Naive thymus-derived CD8-positive, alpha-beta T cell (primary cell): Measurements from ENCODE around the gene DKKL1. TPM values are rescaled to one million over a fixed set of nuclear protein-coding genes. Genes with fewer than 3 reads are reported as not detected.

Source experiments
- ATAC-seq, 2 donors: fragments of 150-1000 bp; cut with Tn5 transposase in 1 of 2; sonication (Bioruptor Pico), chemical (Tn5 transposase) in 1 of 2; 1 replicate in 1 of 2; 2 replicates in 1 of 2; pipeline ENCODE4 v1.10.0; 2021; ENCODE audit warnings: mild to moderate bottlenecking in 2 of 2, moderate library complexity in 2 of 2
- POLR2A ChIA-PET: fragments of 350-600 bp; sonication (Branson Sonifier 250); formaldehyde crosslinking; loops from one replicate; lab custom pipeline; 2021; ENCODE audit warnings: antibody characterized with exemption; lab: Charles Lee
- DNase-seq, 10 donors: peaks; one replicate each; pipeline versions ENCODE4 v3.0.0 to v3.0.0-alpha.2; 2020 to 2022
- H3K27ac Mint-ChIP-seq, 10 donors: one replicate each; pipeline ENCODE4 v1.8.0; 2020 to 2022; ENCODE audit warnings: mild to moderate bottlenecking in 10 of 10, mixed read lengths in 10 of 10, moderate library complexity in 4 of 10, inconsistent platforms in 1 of 10
- H3K27me3 Mint-ChIP-seq, 5 donors: one replicate each; pipeline ENCODE4 v1.8.0; 2021 to 2022; ENCODE audit warnings: mixed read lengths in 5 of 5
- H3K36me3 Mint-ChIP-seq, 3 donors: one replicate each; pipeline ENCODE4 v1.8.0; 2020 to 2022; ENCODE audit warnings: mixed read lengths in 3 of 3, mild to moderate bottlenecking in 2 of 3, inconsistent platforms in 1 of 3
- H3K4me1 Mint-ChIP-seq, 4 donors: one replicate each; pipeline ENCODE4 v1.8.0; 2021 to 2022; ENCODE audit warnings: mixed read lengths in 4 of 4
- H3K4me3 Mint-ChIP-seq, 10 donors: one replicate each; pipeline ENCODE4 v1.8.0; 2020 to 2022; ENCODE audit warnings: mild to moderate bottlenecking in 10 of 10, mixed read lengths in 10 of 10, moderate library complexity in 6 of 10, inconsistent platforms in 1 of 10
- H3K9me3 Mint-ChIP-seq, 9 donors: one replicate each; pipeline ENCODE4 v1.8.0; 2020 to 2022; ENCODE audit warnings: mixed read lengths in 9 of 9, mild to moderate bottlenecking in 3 of 9, inconsistent platforms in 1 of 9, moderate library complexity in 1 of 9
- polyA plus RNA-seq, 3 donors: library from polyadenylated mRNA; unstranded; fragments of 300-500 nt; fragmentation: Illumina TruSeq; gene quantifications; one replicate each; pipeline ENCODE4 v1.2.3, GENCODE V29; 2021
- total RNA-seq, 8 experiments: library from RNA in 2 of 8; stranded (reverse) in 2 of 8; gene quantifications; one replicate each; pipeline ENCODE4 v1.2.3 and lab custom pipeline; 2021 to 2026

Gene DKKL1
- total and polyA plus RNA-seq, 5 experiments from 2014 or later, result not detected

DNA sequence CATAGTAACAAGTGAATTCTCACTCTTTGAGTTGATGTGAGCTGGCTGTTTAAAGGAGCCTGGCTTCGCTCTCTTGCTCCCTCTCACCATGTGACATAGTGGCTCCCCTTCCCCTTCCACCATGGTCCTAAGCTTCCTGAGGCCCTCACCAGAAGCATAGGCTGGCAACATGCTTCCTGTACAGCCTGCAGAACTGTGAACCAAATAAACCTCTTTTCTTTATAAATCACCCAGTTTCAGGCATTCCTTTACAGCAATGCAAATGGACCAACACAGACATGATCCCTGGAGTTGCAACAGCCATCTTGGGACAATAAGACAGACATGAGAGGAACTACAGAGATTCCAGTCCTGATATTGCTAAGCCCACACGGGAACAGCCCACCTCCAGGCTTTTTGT is 14.1 kb upstream of the DKKL1 start:
- H3K4me3 Mint-ChIP-seq, result no peak overlapping the region
- POLR2A ChIA-PET, result interaction anchor here (0.7 to 1.3 kb wide), 3 partner anchors 16 to 511 kb away, joined by 3 to 5 read pairs (median 4); no protein-coding TSS in a partner anchor
- DNase-seq (no peak), ATAC-seq (no peak)
- peaks cover 0 to 15% (median 9%) of the 10 kb centered on the region in 4 donors for H3K4me1 Mint-ChIP-seq
- H3K27ac Mint-ChIP-seq, result no peak overlapping the region
- H3K36me3 Mint-ChIP-seq, result no peaks in the 10 kb centered on the region
- peaks cover 0 to 12% (median 2%) of the 10 kb centered on the region in 5 donors for H3K27me3 Mint-ChIP-seq
- no peaks in the 10 kb centered on the region for H3K9me3 Mint-ChIP-seq

DNA sequence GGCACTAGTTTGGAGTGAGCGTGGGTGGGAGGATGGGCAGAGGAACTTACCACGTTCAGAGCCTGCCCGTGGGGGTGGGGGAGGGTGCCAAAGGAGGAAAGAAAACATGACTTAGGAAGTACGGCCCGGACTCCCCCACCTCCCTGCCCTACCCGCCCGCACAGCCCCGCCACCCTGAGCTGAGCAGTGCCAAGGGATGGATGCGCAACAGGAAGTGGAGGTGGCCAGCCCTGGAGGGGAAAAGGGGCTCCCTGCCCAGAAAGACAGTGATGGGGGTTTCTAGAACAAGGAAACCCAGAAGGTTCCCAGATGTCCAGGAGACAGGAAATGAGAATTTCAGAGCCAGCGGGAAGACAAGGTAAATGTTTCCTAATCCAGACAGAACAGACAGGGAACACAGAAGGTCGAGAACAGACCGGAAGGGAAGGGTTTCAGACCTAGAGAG is 7.7 kb upstream of the DKKL1 start:
- H3K36me3 Mint-ChIP-seq, result no peaks in the 10 kb centered on the region
- peaks cover 16 to 28% (median 20%) of the 10 kb centered on the region in 4 donors for H3K4me1 Mint-ChIP-seq
- H3K27me3 Mint-ChIP-seq, result peaks cover 4 to 40% (median 11%) of the 10 kb centered on the region in 5 donors
- ATAC-seq, result no peak
- POLR2A ChIA-PET, result interaction anchor here (0.6 kb wide), 1 partner anchor 19 kb away, joined by 3 read pairs; no protein-coding TSS in a partner anchor
- no peak overlapping the region for H3K27ac Mint-ChIP-seq
- no peak for DNase-seq
- H3K9me3 Mint-ChIP-seq, result no peaks in the 10 kb centered on the region
- H3K4me3 Mint-ChIP-seq, result peak overlapping the region in 1 of 10 donors; percentile 54

DNA sequence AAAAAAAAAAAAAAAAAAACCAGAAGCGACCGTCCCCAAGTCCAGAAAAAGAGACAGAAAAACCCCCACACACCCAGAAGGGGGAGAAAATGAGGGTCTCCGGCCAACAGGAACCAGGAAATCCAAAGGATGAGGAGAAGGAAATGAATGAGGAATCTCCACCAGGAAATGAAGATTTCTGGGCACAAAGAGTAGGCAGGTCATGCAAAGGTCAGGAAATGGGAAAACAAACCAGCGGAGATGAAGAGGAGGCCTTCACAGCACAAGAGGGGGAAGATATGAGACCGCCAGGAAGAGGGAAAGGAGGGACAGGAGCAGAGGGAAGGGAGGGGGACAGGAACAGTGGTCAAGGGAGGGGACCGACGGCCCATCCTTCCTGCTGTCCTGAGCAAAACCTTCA is 7.3 kb upstream of the DKKL1 start:
- no peak overlapping the region for H3K27ac Mint-ChIP-seq
- no peak for DNase-seq
- H3K27me3 Mint-ChIP-seq, result peaks cover 4 to 40% (median 11%) of the 10 kb centered on the region in 5 donors

GRCh38 chr19:49357186-49357585 is 6.5 kb upstream of the DKKL1 start:
- Mint-ChIP-seq H3K9me3 (no peaks in the 10 kb centered on the region), H3K27ac (no peak overlapping the region), H3K36me3 (no peaks in the 10 kb centered on the region), H3K4me1 (peaks cover 19 to 31% (median 27%) of the 10 kb centered on the region in 4 donors), H3K4me3 (no peak overlapping the region), H3K27me3 (peaks cover 4 to 40% (median 11%) of the 10 kb centered on the region in 5 donors)
- POLR2A ChIA-PET, result interaction anchor here (0.6 to 1.0 kb wide), 2 partner anchors 9 to 10 kb away, joined by 3 to 9 read pairs; no protein-coding TSS in a partner anchor
- ATAC-seq (no peak), DNase-seq (no peak)

More for the DNA sequence above, 7.3 kb upstream of the DKKL1 start:
- no peak for ATAC-seq
- no peaks in the 10 kb centered on the region for H3K36me3 Mint-ChIP-seq
- peak overlapping the region in 1 of 10 donors; percentile 6 for H3K4me3 Mint-ChIP-seq
- peaks cover 19 to 31% (median 22%) of the 10 kb centered on the region in 4 donors for H3K4me1 Mint-ChIP-seq
- POLR2A ChIA-PET, result interaction anchor here (0.6 kb wide), 1 partner anchor 18 kb away, joined by 3 read pairs; no protein-coding TSS in a partner anchor
- H3K9me3 Mint-ChIP-seq, result no peaks in the 10 kb centered on the region

DNA sequence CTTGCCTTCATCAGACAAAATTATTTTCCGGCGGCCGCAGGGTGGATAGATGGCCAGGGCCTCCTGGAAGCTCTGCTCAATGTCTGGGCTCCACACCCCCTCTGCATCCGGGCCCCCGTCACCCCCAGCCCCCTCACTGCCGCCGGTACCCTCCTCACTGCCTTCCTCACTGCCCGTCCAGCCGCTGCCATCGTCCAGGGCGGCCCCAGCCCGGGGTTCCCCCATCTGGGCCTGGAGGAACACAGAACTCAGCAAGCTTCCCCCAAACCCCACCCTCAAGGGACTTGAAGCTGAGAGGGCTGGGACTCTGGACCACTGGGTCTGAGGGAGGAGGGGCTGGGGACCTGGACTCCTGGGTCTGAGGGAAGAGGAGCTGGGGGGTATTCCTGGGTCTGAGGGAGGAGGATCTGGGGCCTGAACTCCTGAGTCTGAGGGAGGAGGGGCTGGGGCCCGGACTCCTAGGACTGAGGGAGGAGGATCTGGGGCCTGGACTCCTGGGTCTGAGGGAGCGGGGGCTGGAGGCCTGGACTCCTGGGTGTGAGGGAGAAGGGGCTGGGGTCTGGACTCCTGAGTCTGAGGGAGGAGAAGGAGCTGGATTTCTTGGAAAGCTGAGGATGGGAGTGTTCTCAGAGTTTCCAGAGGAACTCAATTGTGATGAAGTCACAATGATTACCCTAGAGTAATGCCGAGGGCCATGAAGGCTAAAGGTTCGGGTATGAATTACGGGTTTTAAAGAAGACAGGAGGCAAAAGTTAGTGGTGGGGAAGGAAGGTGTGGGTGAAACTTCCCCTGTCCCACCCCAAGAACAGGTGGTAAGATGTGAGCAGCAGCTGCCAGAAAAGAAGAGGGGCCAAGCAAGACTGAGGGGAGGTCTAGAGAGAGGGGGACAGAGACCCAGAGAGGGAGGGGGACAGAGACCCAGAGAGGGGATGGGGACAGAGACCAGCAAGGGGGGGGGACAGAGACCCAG is 3.5 kb upstream of the DKKL1 start:
- ATAC-seq, result peak in 1 of 2 donors; percentile 15
- Mint-ChIP-seq H3K4me1 (peaks cover 15 to 34% (median 30%) of the 10 kb centered on the region in 4 donors), H3K36me3 (no peaks in the 10 kb centered on the region), H3K9me3 (no peaks in the 10 kb centered on the region), H3K4me3 (peak overlapping the region in 8 of 10 donors; percentile 25 to 73 (median 46)), H3K27ac (peak overlapping the region in 6 of 10 donors; percentile 17 to 77 (median 55)), H3K27me3 (peaks cover 4 to 31% (median 10%) of the 10 kb centered on the region in 5 donors)
- POLR2A ChIA-PET, result interaction anchor here (1.3 kb wide), 1 partner anchor 10 kb away, joined by 3 read pairs; no protein-coding TSS in a partner anchor
- DNase-seq, result no peak

GRCh38 chr19:49361438-49362047 is 2.1 kb upstream of the DKKL1 start:
- DNase-seq (peak in 1 of 10 donors; percentile 13), ATAC-seq (peak in 1 of 2 donors; percentile 2)
- Mint-ChIP-seq H3K27ac (peak overlapping the region in 2 of 10 donors; percentile 4 to 60), H3K4me3 (peak overlapping the region in 9 of 10 donors; percentile 4 to 77 (median 61)), H3K9me3 (no peaks in the 10 kb centered on the region), H3K36me3 (no peaks in the 10 kb centered on the region), H3K4me1 (peaks cover under 1 to 25% (median 20%) of the 10 kb centered on the region in 4 donors), H3K27me3 (peaks cover 0 to 29% (median 8%) of the 10 kb centered on the region in 5 donors)
- POLR2A ChIA-PET, result interaction anchor here (0.6 kb wide), 1 partner anchor 105 kb away, joined by 3 read pairs; no protein-coding TSS in a partner anchor

DNA sequence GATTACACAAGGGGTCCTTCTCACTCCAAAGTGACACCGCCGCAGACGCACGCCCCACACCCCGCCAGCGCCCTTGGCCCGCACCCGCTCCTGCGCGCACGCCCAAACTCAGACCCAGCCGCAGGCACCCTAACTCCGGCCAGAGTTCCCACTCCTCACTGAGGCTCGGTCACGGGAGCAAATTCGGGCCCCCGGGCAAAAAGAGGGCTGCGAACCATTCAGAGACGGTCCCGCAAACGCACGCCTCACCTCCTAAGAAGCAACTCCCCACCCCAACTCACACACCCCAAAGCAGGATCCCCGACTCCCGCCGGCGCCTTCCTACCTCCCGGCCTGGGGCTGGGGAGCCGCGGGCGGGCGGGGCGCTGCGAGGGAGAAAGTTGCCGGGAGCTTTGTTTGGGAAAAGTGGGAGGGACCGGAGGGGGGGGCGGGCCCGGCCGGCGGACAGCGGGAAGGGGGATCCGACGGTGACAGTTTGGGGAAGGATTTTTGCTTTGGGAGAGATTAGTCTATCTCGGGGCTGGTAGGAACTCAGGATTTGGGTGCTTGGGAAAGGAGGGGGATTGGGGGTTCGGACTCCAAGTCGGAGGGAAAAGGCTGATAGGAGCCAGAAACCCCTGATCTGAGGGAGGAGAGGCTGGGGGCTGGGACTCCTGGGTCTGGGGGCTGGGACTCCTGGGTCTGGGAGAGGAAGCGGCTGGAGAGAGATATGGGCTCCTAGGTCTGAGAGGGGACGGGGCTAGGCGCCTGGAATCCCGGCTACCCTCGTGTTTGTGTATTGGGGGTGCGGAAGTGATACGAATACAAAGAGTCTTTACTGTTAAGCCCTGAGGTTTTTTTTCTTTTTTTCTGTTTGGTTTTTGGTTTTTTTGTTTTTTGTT is 1.4 kb upstream of the DKKL1 start, which contains the start of gene TEAD2:
Gene TEAD2 (minus strand): TSS at position 369 of the 881 bp plus-strand sequence. CDS start 2,341 bp downstream, outside the sequence.
- POLR2A ChIA-PET, result interaction anchor here (0.6 to 0.7 kb wide), 2 partner anchors 104 to 278 kb away, joined by 3 to 4 read pairs; no protein-coding TSS in a partner anchor
- peak in 2 of 10 donors; percentile 27 to 33 for DNase-seq
- peaks cover 0 to 28% (median 3%) of the 10 kb centered on the region in 5 donors for H3K27me3 Mint-ChIP-seq

GRCh38 chr19:49362929-49363267 is 779 bp upstream of the DKKL1 start:
- POLR2A ChIA-PET, result interaction anchor here (0.7 kb wide), 1 partner anchor 277 kb away, joined by 4 read pairs; no protein-coding TSS in a partner anchor
- H3K9me3 Mint-ChIP-seq, result no peaks in the 10 kb centered on the region
- H3K4me1 Mint-ChIP-seq, result peaks cover 0 to 22% (median 15%) of the 10 kb centered on the region in 4 donors
- H3K27ac Mint-ChIP-seq, result no peak overlapping the region
- H3K27me3 Mint-ChIP-seq, result peaks cover 0 to 31% (median 3%) of the 10 kb centered on the region in 5 donors
- ATAC-seq, result peak; percentile 24 to 51
- peak in 7 of 10 donors; percentile 13 to 50 (median 39) for DNase-seq
- no peaks in the 10 kb centered on the region for H3K36me3 Mint-ChIP-seq
- H3K4me3 Mint-ChIP-seq, result no peak overlapping the region

More for the DNA sequence above, 1.4 kb upstream of the DKKL1 start, which contains the start of gene TEAD2:
- peak within 1 kb of the TSS in 9 of 10 donors; percentile 4 to 77 (median 61) for H3K4me3 Mint-ChIP-seq
- H3K4me1 Mint-ChIP-seq, result peaks cover 0 to 22% (median 17%) of the 10 kb centered on the region in 4 donors
- no peaks in the 10 kb centered on the region for H3K36me3 Mint-ChIP-seq
- H3K27ac Mint-ChIP-seq, result peak within 1 kb of the TSS in 3 of 10 donors; percentile 4 to 60 (median 44)
- peak; percentile 47 to 52 for ATAC-seq
- H3K9me3 Mint-ChIP-seq, result no peaks in the 10 kb centered on the region

DNA sequence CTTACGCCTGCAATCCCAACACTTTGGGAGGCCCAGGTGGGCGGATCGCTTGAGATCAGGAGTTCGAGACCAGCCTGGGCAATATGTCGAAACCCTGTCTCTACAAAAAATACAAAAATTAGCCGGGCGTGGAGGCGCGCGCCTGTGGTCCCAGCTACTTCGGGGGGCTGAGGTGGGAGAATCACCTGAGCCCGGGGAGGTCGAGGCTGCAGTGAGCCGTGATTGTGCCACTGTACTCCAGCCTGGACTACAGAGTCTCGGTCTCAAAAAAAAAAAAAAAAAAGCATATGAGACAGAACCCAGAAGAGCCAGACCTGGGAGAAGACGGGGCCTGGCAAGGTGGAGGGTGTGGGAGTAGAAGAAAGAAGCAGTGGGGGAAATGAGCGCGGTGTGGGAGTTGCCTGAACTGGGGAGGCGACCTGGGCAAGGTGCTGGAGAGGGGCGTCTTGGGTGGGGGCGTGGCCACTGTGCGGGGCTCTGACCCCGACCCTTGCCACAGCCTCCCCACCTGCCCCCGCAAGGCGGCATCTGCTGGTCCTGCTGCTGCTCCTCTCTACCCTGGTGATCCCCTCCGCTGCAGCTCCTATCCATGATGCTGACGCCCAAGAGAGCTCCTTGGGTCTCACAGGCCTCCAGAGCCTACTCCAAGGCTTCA is 533 bp downstream of the DKKL1 start:
- POLR2A ChIA-PET, result no interaction called here
- peaks cover 0 to under 1% (median 0%) of the 10 kb centered on the region in 3 donors for H3K36me3 Mint-ChIP-seq
- peaks cover 0 to 32% (median 3%) of the 10 kb centered on the region in 5 donors for H3K27me3 Mint-ChIP-seq
- H3K27ac Mint-ChIP-seq, result peak overlapping the region in 1 of 10 donors; percentile 56
- H3K9me3 Mint-ChIP-seq, result peaks cover 0 to 7% (median 2%) of the 10 kb centered on the region in 9 donors
- H3K4me3 Mint-ChIP-seq, result peak overlapping the region in 2 of 10 donors; percentile 22 to 29
- no peak for DNase-seq
- peaks cover 0 to 22% (median 15%) of the 10 kb centered on the region in 4 donors for H3K4me1 Mint-ChIP-seq
- no peak for ATAC-seq

GRCh38 chr19:49366110-49366509 is 2.4 kb downstream of the DKKL1 start:
- peaks cover 0 to 14% (median 8%) of the 10 kb centered on the region in 9 donors for H3K9me3 Mint-ChIP-seq
- peaks cover 0 to 12% (median 8%) of the 10 kb centered on the region in 4 donors for H3K4me1 Mint-ChIP-seq
- POLR2A ChIA-PET, result interaction anchor here (0.7 to 1.2 kb wide), 2 partner anchors 59 to 81 kb away, joined by 3 to 4 read pairs; partner anchors contain the start of gene GFY
- DNase-seq, result no peak
- ATAC-seq, result no peak
- H3K36me3 Mint-ChIP-seq, result peaks cover 0 to 9% (median 0%) of the 10 kb centered on the region in 3 donors
- H3K27me3 Mint-ChIP-seq, result peaks cover 0 to 31% (median 6%) of the 10 kb centered on the region in 5 donors
- peak overlapping the region in 1 of 10 donors; percentile 15 for H3K4me3 Mint-ChIP-seq
- no peak overlapping the region for H3K27ac Mint-ChIP-seq
